ENCODE data around the gene THSD7A. TPM values are rescaled to one million over a fixed set of nuclear protein-coding genes. Genes with fewer than 3 reads are reported as not detected.
A peak's percentile ranks its signal among the peaks of the same experiment; 100 is the strongest.

Gene THSD7A
- total and polyA plus RNA-seq, 2 of the 4 experiments (the other 2 are of a cell fraction), result 0.02 to 0.18 TPM

- Histone ChIP-seq H2BK120ac (ENCODE audit: low read depth, low read length) (no peak overlapping the region), H3K4me1 (ENCODE audit: control insufficient read depth, insufficient read depth, low read length) (no peaks in the 10 kb centered on the region), H4K5ac (ENCODE audit: low read depth, low read length) (no peak overlapping the region), H3K23ac (ENCODE audit: low read depth, low read length) (no peak overlapping the region), H4K8ac (ENCODE audit: low read depth in 2 of 2, low read length in 2 of 2) (no peak overlapping the region), H3K4ac (ENCODE audit: low read depth, low read length) (no peak overlapping the region), H2AK5ac (ENCODE audit: low read depth, low read length) (no peak overlapping the region), H3K9me3 (ENCODE audit: control insufficient read depth, insufficient read depth, low read length) (no peaks in the 10 kb centered on the region; the same call in 1 of the 2 replicates), H3K18ac (ENCODE audit: low read depth, low read length) (no peak overlapping the region), H3K79me1 (ENCODE audit: low read depth in 1 of 2, low read length in 2 of 2) (no peaks in the 10 kb centered on the region), H2BK15ac (ENCODE audit: low read depth, low read length) (no peak overlapping the region), H4K91ac (ENCODE audit: insufficient read depth, low read depth, low read length) (no peak overlapping the region), H3K27ac (ENCODE audit: insufficient read depth, low read length) (no peak overlapping the region), H3K4me2 (ENCODE audit: low read depth, low read length) (no peak overlapping the region), H2BK20ac (ENCODE audit: low read depth, low read length) (no peak overlapping the region), H3K9me1 (ENCODE audit: insufficient read depth, low read length) (no peaks in the 10 kb centered on the region), H4K20me1 (ENCODE audit: insufficient read depth, low read length) (no peaks in the 10 kb centered on the region), H3K27me3 (ENCODE audit: control insufficient read depth, insufficient read depth, low read length) (no peaks in the 10 kb centered on the region), H2AK9ac (replicated peaks; ENCODE audit: low read depth, low read length, poor library complexity) (no peak overlapping the region), H3K56ac (ENCODE audit: extremely low read depth, insufficient read depth, low read length) (no peak overlapping the region), H2BK5ac (ENCODE audit: low read depth, low read length, poor library complexity, severe bottlenecking) (no peak overlapping the region), H3K14ac (replicated peaks; ENCODE audit: low read depth, low read length) (no peak overlapping the region), H2AFZ (replicated peaks; ENCODE audit: low read length, poor library complexity) (no peak overlapping the region), H3K9ac (ENCODE audit: low read depth, low read length) (no peak overlapping the region), H3K36me3 (ENCODE audit: control insufficient read depth, insufficient read depth, low read length) (no peaks in the 10 kb centered on the region), H3K4me3 (ENCODE audit: insufficient read depth, low read depth, low read length) (no peak overlapping the region)
- no peak for ATAC-seq (ENCODE audit: low read depth)
- ChIA-PET CTCF (no interaction called here), POLR2A (ENCODE audit: unreplicated experiment) (no interaction called here)
- TF ChIP-seq NFE2L2 (IDR thresholded peaks at IDR 0.05; ENCODE audit: low read depth, low read length) (no peak), POLR2A (IDR thresholded peaks at IDR 0.05; ENCODE audit: low read depth, low read length) (no peak), CEBPB (IDR thresholded peaks at IDR 0.05; ENCODE audit: low read depth, low read length) (no peak)
- intact Hi-C loops (cut with micrococcal nuclease), result no loop called here
- dilution Hi-C loops (cut with HindIII; ENCODE audit: low sequenced_read_pairs, unreplicated experiment), result no loop called here
- peak; percentile 39 for DNase-seq
- in situ Hi-C loops (cut with MboI; ENCODE audit: low sequenced_read_pairs), result no loop called here
- no TSS peak for BruUV-seq (replicated peaks)
These were observed 94.3 kb downstream of the THSD7A start for GRCh38 chr7:11737723-11738122.

Measured in IMR-90 (cell line).